K562 (cell line): Measurements from ENCODE around the gene TPBGL. TPM values are rescaled to one million over a fixed set of nuclear protein-coding genes. Genes with fewer than 3 reads are reported as not detected.
A peak's percentile ranks its signal among the peaks of the same experiment; 100 is the strongest.

Experiments
- ARID2 ChIP-seq: fragments of 450-650 bp; IDR thresholded peaks from 2 replicates; pipeline ENCODE4 v1.6.1; 2017; ENCODE audit warnings: antibody characterized with exemption, mild to moderate bottlenecking
- CC2D1A ChIP-seq: fragments of 450-650 bp; IDR thresholded peaks from 2 replicates; pipeline ENCODE4 v1.6.1; 2017; ENCODE audit warnings: mild to moderate bottlenecking
- CEBPZ ChIP-seq: fragments of 150-350 bp; IDR thresholded peaks from 2 replicates; pipeline ENCODE4 v1.6.1; 2014; ENCODE audit warnings: low read depth, mild to moderate bottlenecking, low read length, borderline replicate concordance
- ELF1 ChIP-seq: fragments of 200-800 bp; sonication (Bioruptor generic); IDR thresholded peaks from 2 replicates; pipeline ENCODE4 v1.6.1; 2016; ENCODE audit warnings: missing genetic modification characterization, missing compliant biosample characterization
- FOXA3 ChIP-seq, 2 experiments: fragments of 450-650 bp in 1 of 2; sonication (generic) in 1 of 2; formaldehyde crosslinking; IDR thresholded peaks in 1 of 2; conservative IDR thresholded peaks in 1 of 2; 2 replicates each; pipeline versions ENCODE4 v1.4.0 to v1.8.0; 2020 to 2022; ENCODE audit warnings: mild to moderate bottlenecking in 2 of 2, missing genetic modification reagents in 1 of 2
- FOXJ2 ChIP-seq: fragments of 200-800 bp; sonication (Bioruptor generic); IDR thresholded peaks from 2 replicates; pipeline ENCODE4 v1.6.1; 2016; ENCODE audit warnings: missing genetic modification characterization, missing compliant biosample characterization
- IFI16 ChIP-seq: fragments of 250-450 bp; sonication (Bioruptor Pico); IDR thresholded peaks from 2 replicates; pipeline ENCODE4 v2.1.2; 2022; ENCODE audit warnings: mild to moderate bottlenecking, inconsistent platforms
- MEF2A ChIP-seq: IDR thresholded peaks from 2 replicates; pipeline ENCODE4 v1.6.1; 2011; ENCODE audit warnings: low read depth, mild to moderate bottlenecking, low read length, moderate library complexity; ENCODE audit not compliant: control insufficient read depth
- RHOXF2B ChIP-seq: fragments of 250-450 bp; sonication (Bioruptor Pico); conservative IDR thresholded peaks from 2 replicates; pipeline ENCODE4 v1.5.1; 2021
- SMC3 ChIP-seq: conservative IDR thresholded peaks from 2 replicates; pipeline ENCODE4 v1.6.1; 2011; ENCODE audit warnings: low read depth, low read length, improper control_type of control experiment; ENCODE audit not compliant: insufficient read depth
- SNAPC5 ChIP-seq: fragments of 250-450 bp; sonication (Bioruptor Pico); IDR thresholded peaks from 2 replicates; pipeline ENCODE4 v1.8.0; 2021; ENCODE audit warnings: moderate library complexity, mild to moderate bottlenecking, inconsistent platforms
- SRF ChIP-seq, 2 experiments: fragments of 250-450, 450-650 bp in 1 of 2; sonication (Bioruptor Pico) in 1 of 2; sonication (generic) in 1 of 2; formaldehyde crosslinking; IDR thresholded peaks; 2 replicates each; pipeline versions ENCODE4 v1.5.0 to v1.5.1; 2020 to 2022; ENCODE audit warnings: mild to moderate bottlenecking in 1 of 2, missing genetic modification reagents in 1 of 2
- TFAM ChIP-seq: fragments of 250-450 bp; sonication (Bioruptor Pico); conservative IDR thresholded peaks from 2 replicates; pipeline ENCODE4 v1.5.0; 2021; ENCODE audit warnings: mild to moderate bottlenecking, moderate library complexity
- XRCC3 ChIP-seq: fragments of 450-650 bp; IDR thresholded peaks from 2 replicates; pipeline ENCODE4 v1.6.1; 2017; ENCODE audit warnings: mild to moderate bottlenecking, moderate library complexity
- ZBTB43 ChIP-seq: sonication (generic); formaldehyde crosslinking; IDR thresholded peaks from 2 replicates; pipeline ENCODE4 v1.8.0; 2023; ENCODE audit warnings: mild to moderate bottlenecking, missing genetic modification reagents
- ZFPM2 ChIP-seq: fragments of 250-450 bp; sonication (Bioruptor Pico); IDR thresholded peaks from 2 replicates; pipeline ENCODE4 v1.5.1; 2022; ENCODE audit warnings: mild to moderate bottlenecking
- ZKSCAN8 ChIP-seq: fragments of 200-800 bp; sonication (Bioruptor generic); IDR thresholded peaks from 2 replicates; pipeline ENCODE4 v1.6.1; 2016; ENCODE audit warnings: missing genetic modification characterization, missing compliant biosample characterization
- ZNF124 ChIP-seq: sonication (generic); formaldehyde crosslinking; IDR thresholded peaks from 2 replicates; pipeline ENCODE4 v1.8.1; 2022; ENCODE audit warnings: missing genetic modification reagents
- ZNF263 ChIP-seq: sonication (generic); formaldehyde crosslinking; IDR thresholded peaks from 2 replicates; pipeline ENCODE4 v1.8.0; 2022; ENCODE audit warnings: mild to moderate bottlenecking, missing genetic modification reagents, borderline replicate concordance
- ZNF354B ChIP-seq: fragments of 250-450 bp; sonication (Bioruptor Pico); IDR thresholded peaks from 2 replicates; pipeline ENCODE4 v1.4.0; 2020
- ZNF586 ChIP-seq: fragments of 450-650 bp; formaldehyde crosslinking; conservative IDR thresholded peaks from 2 replicates; pipeline ENCODE4 v1.4.0; 2020; ENCODE audit warnings: mild to moderate bottlenecking, moderate library complexity
- ZNF77 ChIP-seq: fragments of 250-450 bp; sonication (Bioruptor Pico); IDR thresholded peaks from 2 replicates; pipeline ENCODE4 v1.5.0; 2020
- polyA plus RNA-seq, 8 experiments: library from polyadenylated mRNA; depleted of rRNA in 4 of 8; stranded (reverse) in 5 of 8; unstranded in 3 of 8; fragments of >200 nt; fragmentation: Nextera tagmentation in 2 of 8; fragmentation: Illumina TruSeq in 1 of 8; extraction: Ambion mirVana in 2 of 8; extraction: Trizol in 1 of 8; gene quantifications; 2 replicates each; pipeline versions ENCODE4 v1.2.1 to v1.2.3, GENCODE V29; 2011 to 2014; ENCODE audit warnings: inconsistent platforms in 1 of 8, missing spikeins in 1 of 8
- total RNA-seq, 7 experiments: library from RNA; depleted of rRNA in 6 of 7; stranded (reverse); fragments of >200 nt in 6 of 7; fragmentation: Illumina TruSeq in 2 of 7; extraction: Trizol in 2 of 7; gene quantifications; 2 replicates each; pipeline versions ENCODE4 v1.2.1 to v1.2.3, GENCODE V29; 2011 to 2021; ENCODE audit warnings: low replicate concordance in 1 of 7

TPBGL gene
- total and polyA plus RNA-seq, 9 of the 15 experiments (the other 6 are each of a cell fraction or from before 2014, with no cell fraction given), result 0.04 to 0.11 (median 0.06) TPM; not detected in 6

GRCh38 chr11:75204685-75205563 lies 35.6 kb upstream of the TPBGL start (continued):
- TF ChIP-seq FOXA3 (CRISPR knock-in tag; conservative IDR thresholded peaks at IDR 0.05 in 1 of 2, IDR thresholded peaks at IDR 0.05 in 1 of 2) (no peak), SMC3 (peak; percentile 96), ZNF586 (CRISPR knock-in tag) (no peak), SNAPC5 (CRISPR knock-in tag) (no peak), XRCC3 (no peak), ELF1 (no peak), FOXJ2 (tag) (no peak), SRF (CRISPR knock-in tag; IDR thresholded peaks at IDR 0.05) (peak in 1 of 2 experiments; percentile 84; a peak in 1 of 4 replicates), CEBPZ (no peak), ZNF124 (CRISPR knock-in tag) (no peak), ZBTB43 (CRISPR knock-in tag) (no peak), CC2D1A (peak; percentile 83), TFAM (no peak), MEF2A (no peak), ZFPM2 (CRISPR knock-in tag) (no peak), ZNF354B (no peak), ZKSCAN8 (CRISPR knock-in tag) (no peak), ARID2 (peak; percentile 82), ZNF263 (CRISPR knock-in tag) (peak; percentile 98), ZNF77 (CRISPR knock-in tag) (no peak), IFI16 (CRISPR knock-in tag) (no peak), RHOXF2B (CRISPR knock-in tag) (no peak)
